ENCODE data around the gene AIFM1. TPM values are rescaled to one million over a fixed set of nuclear protein-coding genes. Genes with fewer than 3 reads are reported as not detected.

AIFM1 gene
- total RNA-seq, 1 donor from 2014 or later, result 53.9 TPM

- no peaks in the 10 kb centered on the region for H3K4me1 Mint-ChIP-seq
- H3K27ac Mint-ChIP-seq (ENCODE audit: unreplicated experiment), result peak overlapping the region; percentile 76
- no peaks in the 10 kb centered on the region for H3K9me3 Mint-ChIP-seq
- H3K27me3 Mint-ChIP-seq (ENCODE audit: low read depth), result no peaks in the 10 kb centered on the region
- H3K36me3 Mint-ChIP-seq (ENCODE audit: low read depth), result peaks cover 25% of the 10 kb centered on the region
- TF ChIP-seq CTCF (conservative IDR thresholded peaks at IDR 0.05), result no peak
- no peak overlapping the region for H3K4me3 Mint-ChIP-seq
- DNase-seq (ENCODE audit: low read depth, low spot score), result no peak
Measured at GRCh38 chrX:130139474-130140201, 26.0 kb downstream of the AIFM1 start.

GRCh38 chrX:130136961-130137360 is 28.7 kb downstream of the AIFM1 start:
- Mint-ChIP-seq H3K4me1 (no peaks in the 10 kb centered on the region), H3K9me3 (no peaks in the 10 kb centered on the region), H3K36me3 (ENCODE audit: low read depth) (peaks cover 15% of the 10 kb centered on the region), H3K27me3 (ENCODE audit: low read depth) (no peaks in the 10 kb centered on the region), H3K4me3 (no peak overlapping the region), H3K27ac (ENCODE audit: unreplicated experiment) (no peak overlapping the region)
- TF ChIP-seq CTCF (conservative IDR thresholded peaks at IDR 0.05), result no peak
- no peak for DNase-seq (ENCODE audit: low read depth, low spot score)

- Mint-ChIP-seq H3K4me3 (no peak overlapping the region), H3K27ac (ENCODE audit: unreplicated experiment) (no peak overlapping the region), H3K27me3 (ENCODE audit: low read depth) (no peaks in the 10 kb centered on the region), H3K36me3 (ENCODE audit: low read depth) (peaks cover 11% of the 10 kb centered on the region), H3K4me1 (no peaks in the 10 kb centered on the region), H3K9me3 (no peaks in the 10 kb centered on the region)
- no peak for TF ChIP-seq CTCF (conservative IDR thresholded peaks at IDR 0.05)
- DNase-seq (ENCODE audit: low read depth, low spot score), result no peak
Measured at GRCh38 chrX:130136496-130136895, 29.1 kb downstream of the AIFM1 start.

GRCh38 chrX:130130990-130131389 is 34.7 kb downstream of the AIFM1 start:
- no peak overlapping the region for H3K27ac Mint-ChIP-seq (ENCODE audit: unreplicated experiment)
- H3K4me3 Mint-ChIP-seq, result no peak overlapping the region
- H3K4me1 Mint-ChIP-seq, result no peaks in the 10 kb centered on the region
- no peak for TF ChIP-seq CTCF (conservative IDR thresholded peaks at IDR 0.05)
- peaks cover 17% of the 10 kb centered on the region for H3K36me3 Mint-ChIP-seq (ENCODE audit: low read depth)
- no peak for DNase-seq (ENCODE audit: low read depth, low spot score)
- H3K27me3 Mint-ChIP-seq (ENCODE audit: low read depth), result no peaks in the 10 kb centered on the region
- H3K9me3 Mint-ChIP-seq, result peaks cover 3% of the 10 kb centered on the region

GRCh38 chrX:130125091-130125874 is 40.4 kb downstream of the AIFM1 start:
- Mint-ChIP-seq H3K27ac (ENCODE audit: unreplicated experiment) (no peak overlapping the region), H3K36me3 (ENCODE audit: low read depth) (peaks cover 27% of the 10 kb centered on the region), H3K4me3 (no peak overlapping the region), H3K9me3 (peaks cover 3% of the 10 kb centered on the region), H3K27me3 (ENCODE audit: low read depth) (peaks cover under 1% of the 10 kb centered on the region), H3K4me1 (peaks cover 1% of the 10 kb centered on the region)
- no peak for DNase-seq (ENCODE audit: low read depth, low spot score)
- no peak for TF ChIP-seq CTCF (conservative IDR thresholded peaks at IDR 0.05)
